NCI-H2107 treated with DMSO at 0.1 percent for 48 hours (cell line): ENCODE measurements around the gene C12orf54.
"Not testable (repeated sequence)": the region's sequence is repeated elsewhere in the genome, so short reads cannot be mapped to it uniquely, and the experiment has no call there.

Experiments
- DNase-seq: peaks from one replicate; lab custom pipeline; 2025; ENCODE audit not compliant: unreplicated experiment; lab: John Stamatoyannopoulos, UW

C12orf54 gene

GRCh38 chr12:48508987-48509386, 26.7 kb downstream of the C12orf54 start:
- DNase-seq, result no peak

GRCh38 chr12:48510111-48510510, 27.8 kb downstream of the C12orf54 start:
- no peak for DNase-seq

GRCh38 chr12:48512855-48513254, 30.6 kb downstream of the C12orf54 start:
- no peak for DNase-seq

GRCh38 chr12:48514728-48515127, 32.4 kb downstream of the C12orf54 start:
- no peak for DNase-seq

- not testable (repeated sequence) for DNase-seq
Measured at GRCh38 chr12:48520381-48520780, 38.1 kb downstream of the C12orf54 start.

GRCh38 chr12:48525332-48525731, 43.0 kb downstream of the C12orf54 start, which contains the start of gene OR8S1:
TSS of gene OR8S1 (plus strand) at chr12:48525632. CDS start at chr12:48525632, 0 bp downstream.
- no peak for DNase-seq

GRCh38 chr12:48527891-48528670, 45.8 kb downstream of the C12orf54 start:
- DNase-seq, result no peak

- no peak for DNase-seq
Measured at GRCh38 chr12:48532601-48533000, 50.3 kb downstream of the C12orf54 start.

- no peak for DNase-seq
Measured at GRCh38 chr12:48536602-48537001, 54.3 kb downstream of the C12orf54 start.

- peak; percentile 17 for DNase-seq
Measured at GRCh38 chr12:48542300-48542928, 60.1 kb downstream of the C12orf54 start.

GRCh38 chr12:48545833-48546469, 63.7 kb downstream of the C12orf54 start:
- DNase-seq, result no peak
